Brain microvascular endothelial cell (primary cell): ENCODE data around the gene NDUFS8.

ENCODE experiments used
- DNase-seq: peaks from one replicate; pipeline ENCODE4 v3.0.0-alpha.2; 2020
- H3K27ac ChIP-seq: fragments of 250-450 bp; sonication (Bioruptor Pico); 2 replicates; pipeline ENCODE4 v1.5.1; 2020; ENCODE audit warnings: mild to moderate bottlenecking, moderate library complexity
- H3K27me3 ChIP-seq: fragments of 250-450 bp; sonication (Bioruptor Pico); replicated peaks from 2 replicates; pipeline ENCODE4 v1.5.1; 2020; ENCODE audit warnings: mild to moderate bottlenecking
- H3K36me3 ChIP-seq: fragments of 250-450 bp; sonication (Bioruptor Pico); replicated peaks from 2 replicates; pipeline ENCODE4 v1.5.1; 2020; ENCODE audit warnings: mild to moderate bottlenecking
- H3K4me3 ChIP-seq: 2 replicates; pipeline ENCODE4 v1.5.1; 2011; ENCODE audit warnings: low read depth, mild to moderate bottlenecking, control low read depth, low read length, moderate library complexity
- in situ Hi-C: cut with HindIII; loops from 2 replicates; pipeline ENCODE4 v1.10.0; 2017; ENCODE audit warnings: low sequenced_read_pairs, low pct_ligation_motif_present
- TF ChIP-seq, protein P1 (sequence below): IDR thresholded peaks from 2 replicates; pipeline ENCODE4 v1.5.1; 2011; ENCODE audit warnings: low read depth, mild to moderate bottlenecking, moderate library complexity, low read length, control low read depth, inconsistent platforms; ENCODE audit errors: missing control alignments

The NDUFS8 gene

GRCh38 chr11:68032003-68032402, 1.5 kb downstream of the NDUFS8 start:
- TF ChIP-seq, protein P1, sequence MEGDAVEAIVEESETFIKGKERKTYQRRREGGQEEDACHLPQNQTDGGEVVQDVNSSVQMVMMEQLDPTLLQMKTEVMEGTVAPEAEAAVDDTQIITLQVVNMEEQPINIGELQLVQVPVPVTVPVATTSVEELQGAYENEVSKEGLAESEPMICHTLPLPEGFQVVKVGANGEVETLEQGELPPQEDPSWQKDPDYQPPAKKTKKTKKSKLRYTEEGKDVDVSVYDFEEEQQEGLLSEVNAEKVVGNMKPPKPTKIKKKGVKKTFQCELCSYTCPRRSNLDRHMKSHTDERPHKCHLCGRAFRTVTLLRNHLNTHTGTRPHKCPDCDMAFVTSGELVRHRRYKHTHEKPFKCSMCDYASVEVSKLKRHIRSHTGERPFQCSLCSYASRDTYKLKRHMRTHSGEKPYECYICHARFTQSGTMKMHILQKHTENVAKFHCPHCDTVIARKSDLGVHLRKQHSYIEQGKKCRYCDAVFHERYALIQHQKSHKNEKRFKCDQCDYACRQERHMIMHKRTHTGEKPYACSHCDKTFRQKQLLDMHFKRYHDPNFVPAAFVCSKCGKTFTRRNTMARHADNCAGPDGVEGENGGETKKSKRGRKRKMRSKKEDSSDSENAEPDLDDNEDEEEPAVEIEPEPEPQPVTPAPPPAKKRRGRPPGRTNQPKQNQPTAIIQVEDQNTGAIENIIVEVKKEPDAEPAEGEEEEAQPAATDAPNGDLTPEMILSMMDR = no peak
- Histone ChIP-seq H3K4me3 (no peak overlapping the region), H3K36me3 (peaks cover 14% of the 10 kb centered on the region), H3K27ac (no peak overlapping the region), H3K27me3 (no peaks in the 10 kb centered on the region)
- in situ Hi-C loops = no loop called here
- no peak for DNase-seq

- Histone ChIP-seq H3K4me3 (no peak overlapping the region), H3K27ac (no peak overlapping the region)
Observed at GRCh38 chr11:68032997-68033707, 2.7 kb downstream of the NDUFS8 start.

DNA sequence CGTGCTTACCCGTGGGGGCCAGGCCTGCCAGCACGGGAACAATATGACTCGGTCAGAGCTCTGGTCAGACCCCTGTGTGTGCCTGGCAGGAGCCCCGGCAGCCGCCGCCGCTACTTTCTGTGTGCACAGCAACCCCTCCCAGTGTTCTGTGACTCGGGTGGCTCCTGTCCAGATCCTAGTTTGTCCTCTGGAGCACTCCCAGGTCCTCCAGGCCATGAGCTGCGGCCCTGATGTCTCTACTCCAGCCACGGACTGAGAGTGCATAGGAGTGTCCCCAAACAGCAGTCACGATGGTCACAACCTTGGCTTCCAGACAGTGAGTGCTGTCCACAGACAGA, 3.2 kb downstream of the NDUFS8 start:
- TF ChIP-seq, protein P1 = no peak
- Histone ChIP-seq H3K4me3 (no peak overlapping the region), H3K36me3 (peaks cover 14% of the 10 kb centered on the region), H3K27ac (no peak overlapping the region), H3K27me3 (no peaks in the 10 kb centered on the region)
- no peak for DNase-seq
- in situ Hi-C loops = no loop called here

More at GRCh38 chr11:68032997-68033707, 2.7 kb downstream of the NDUFS8 start:
- H3K36me3 ChIP-seq = peaks cover 14% of the 10 kb centered on the region
- in situ Hi-C loops = no loop called here
- no peak for DNase-seq
- no peaks in the 10 kb centered on the region for H3K27me3 ChIP-seq
- TF ChIP-seq, protein P1 = no peak

DNA sequence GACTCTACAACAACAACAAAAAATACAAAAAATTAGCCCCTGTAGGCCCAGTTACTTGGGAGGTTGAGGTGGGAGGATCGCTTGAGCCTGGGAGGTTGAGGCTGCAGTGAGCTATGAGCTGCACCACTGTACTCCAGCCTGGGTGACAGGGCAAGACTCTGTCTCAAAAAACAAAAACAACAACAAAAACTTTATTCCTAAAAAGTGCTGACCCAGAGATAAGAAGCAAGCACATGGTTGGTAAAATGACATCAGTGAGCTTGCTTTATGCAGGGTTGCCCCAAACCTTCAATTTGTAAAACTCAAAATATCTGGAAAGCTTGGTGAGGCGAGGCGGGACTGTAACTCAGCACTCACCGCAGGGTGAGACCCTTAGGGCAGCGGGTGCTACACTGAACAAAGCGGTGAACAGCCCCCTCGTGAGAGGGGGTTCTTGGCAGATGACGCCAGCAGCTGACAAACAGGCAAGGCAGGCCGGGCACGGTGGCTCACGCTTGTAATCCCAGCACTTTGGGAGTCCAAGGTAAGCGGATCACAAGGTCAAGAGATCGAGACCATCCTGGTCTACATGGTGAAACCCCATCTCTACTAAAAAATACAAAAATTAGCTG, 4.9 kb downstream of the NDUFS8 start:
- Histone ChIP-seq H3K36me3 (peaks cover 14% of the 10 kb centered on the region), H3K27ac (no peak overlapping the region), H3K4me3 (no peak overlapping the region), H3K27me3 (no peaks in the 10 kb centered on the region)
- DNase-seq = no peak
- TF ChIP-seq, protein P1 = no peak
- in situ Hi-C loops = no loop called here

GRCh38 chr11:68036141-68036716, 5.7 kb downstream of the NDUFS8 start:
- TF ChIP-seq, protein P1 = no peak
- Histone ChIP-seq H3K36me3 (peaks cover 14% of the 10 kb centered on the region), H3K27ac (no peak overlapping the region), H3K27me3 (no peaks in the 10 kb centered on the region), H3K4me3 (no peak overlapping the region)
- in situ Hi-C loops = no loop called here
- no peak for DNase-seq
